ENCODE data around the gene GARIN5B. TPM values are rescaled to one million over a fixed set of nuclear protein-coding genes. Genes with fewer than 3 reads are reported as not detected.

Gene GARIN5B
- total and polyA plus RNA-seq, 4 donors, result 0.09 TPM; not detected in 3

- Histone ChIP-seq H3K27ac (ENCODE audit: low read depth in 1 of 2, low read length in 1 of 2) (peak within 1 kb of the TSS; percentile 93 to 97), H3K36me3 (ENCODE audit: control insufficient read depth in 4 of 4, insufficient read depth in 4 of 4, low read length in 4 of 4) (peaks cover 3 to 35% (median 21%) of the 10 kb centered on the region in 4 donors), H3K9me3 (ENCODE audit: control insufficient read depth in 4 of 4, insufficient read depth in 3 of 4, low read length in 3 of 4) (peaks cover 0 to 2% (median 0%) of the 10 kb centered on the region in 4 donors), H3K4me1 (ENCODE audit: control insufficient read depth in 5 of 5, insufficient read depth in 5 of 5, low read length in 5 of 5) (peaks cover 7 to 41% (median 22%) of the 10 kb centered on the region in 5 donors), H3K9ac (ENCODE audit: insufficient read depth in 1 of 2, low read length in 2 of 2) (peak within 1 kb of the TSS; percentile 76 to 97), H3K27me3 (ENCODE audit: control insufficient read depth in 3 of 3, insufficient read depth in 3 of 3, low read length in 2 of 3) (peaks cover 0 to 2% (median 0%) of the 10 kb centered on the region in 3 donors), H3K4me3 (peak within 1 kb of the TSS; percentile 97)
- DNase-seq (peak; percentile 99 to 100 (median 99)), ATAC-seq (ENCODE audit: insufficient read depth, low FRiP score) (peak; percentile 84)
- WGBS, 2 donors, result 0% methylated on average over 67 to 68 of the region's 68 CpGs
- TF ChIP-seq, protein P1, sequence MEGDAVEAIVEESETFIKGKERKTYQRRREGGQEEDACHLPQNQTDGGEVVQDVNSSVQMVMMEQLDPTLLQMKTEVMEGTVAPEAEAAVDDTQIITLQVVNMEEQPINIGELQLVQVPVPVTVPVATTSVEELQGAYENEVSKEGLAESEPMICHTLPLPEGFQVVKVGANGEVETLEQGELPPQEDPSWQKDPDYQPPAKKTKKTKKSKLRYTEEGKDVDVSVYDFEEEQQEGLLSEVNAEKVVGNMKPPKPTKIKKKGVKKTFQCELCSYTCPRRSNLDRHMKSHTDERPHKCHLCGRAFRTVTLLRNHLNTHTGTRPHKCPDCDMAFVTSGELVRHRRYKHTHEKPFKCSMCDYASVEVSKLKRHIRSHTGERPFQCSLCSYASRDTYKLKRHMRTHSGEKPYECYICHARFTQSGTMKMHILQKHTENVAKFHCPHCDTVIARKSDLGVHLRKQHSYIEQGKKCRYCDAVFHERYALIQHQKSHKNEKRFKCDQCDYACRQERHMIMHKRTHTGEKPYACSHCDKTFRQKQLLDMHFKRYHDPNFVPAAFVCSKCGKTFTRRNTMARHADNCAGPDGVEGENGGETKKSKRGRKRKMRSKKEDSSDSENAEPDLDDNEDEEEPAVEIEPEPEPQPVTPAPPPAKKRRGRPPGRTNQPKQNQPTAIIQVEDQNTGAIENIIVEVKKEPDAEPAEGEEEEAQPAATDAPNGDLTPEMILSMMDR (IDR thresholded peaks at IDR 0.05; ENCODE audit: control extremely low read depth, extremely low read depth), result no peak
Observed at GRCh38 chr19:55385724-55386492, 22.8 kb upstream of the GARIN5B start, which contains the start of gene RPL28. Gene RPL28, plus strand, starts transcription at chr19:55385932. Its CDS starts 426 bp downstream, at chr19:55386358.

- WGBS, 2 donors, result 5 to 6% methylated on average over 34 of the region's 34 CpGs
- Histone ChIP-seq H3K4me1 (ENCODE audit: control insufficient read depth in 5 of 5, insufficient read depth in 5 of 5, low read length in 5 of 5) (peaks cover 7 to 41% (median 22%) of the 10 kb centered on the region in 5 donors), H3K36me3 (ENCODE audit: control insufficient read depth in 4 of 4, insufficient read depth in 4 of 4, low read length in 4 of 4) (peaks cover 3 to 30% (median 19%) of the 10 kb centered on the region in 4 donors), H3K27me3 (ENCODE audit: control insufficient read depth in 3 of 3, insufficient read depth in 3 of 3, low read length in 2 of 3) (peaks cover 0 to 2% (median 0%) of the 10 kb centered on the region in 3 donors), H3K9ac (ENCODE audit: insufficient read depth in 1 of 2, low read length in 2 of 2) (peak overlapping the region; percentile 65 to 97), H3K9me3 (ENCODE audit: control insufficient read depth in 4 of 4, insufficient read depth in 3 of 4, low read length in 3 of 4) (peaks cover 0 to 2% (median 0%) of the 10 kb centered on the region in 4 donors), H3K4me3 (peak overlapping the region; percentile 35), H3K27ac (ENCODE audit: low read depth in 1 of 2, low read length in 1 of 2) (peak overlapping the region; percentile 93 to 97)
- ATAC-seq (ENCODE audit: insufficient read depth, low FRiP score), result peak; percentile 76
- TF ChIP-seq, protein P1 (IDR thresholded peaks at IDR 0.05; ENCODE audit: control extremely low read depth, extremely low read depth), result no peak
- peak; percentile 95 to 99 (median 97) for DNase-seq
Observed at GRCh38 chr19:55384920-55385723, 22.1 kb upstream of the GARIN5B start.

- Histone ChIP-seq H3K27me3 (ENCODE audit: control insufficient read depth in 3 of 3, insufficient read depth in 3 of 3, low read length in 2 of 3) (peaks cover 0 to 2% (median 0%) of the 10 kb centered on the region in 3 donors), H3K4me3 (peak within 1 kb of the TSS; percentile 50), H3K9me3 (ENCODE audit: control insufficient read depth in 4 of 4, insufficient read depth in 3 of 4, low read length in 3 of 4) (peaks cover 0 to 2% (median 0%) of the 10 kb centered on the region in 4 donors), H3K4me1 (ENCODE audit: control insufficient read depth in 5 of 5, insufficient read depth in 5 of 5, low read length in 5 of 5) (peaks cover 7 to 41% (median 22%) of the 10 kb centered on the region in 5 donors), H3K9ac (ENCODE audit: insufficient read depth in 1 of 2, low read length in 2 of 2) (peak within 1 kb of the TSS; percentile 34 to 97), H3K36me3 (ENCODE audit: control insufficient read depth in 4 of 4, insufficient read depth in 4 of 4, low read length in 4 of 4) (peaks cover 3 to 22% (median 13%) of the 10 kb centered on the region in 4 donors), H3K27ac (ENCODE audit: low read depth in 1 of 2, low read length in 1 of 2) (peak within 1 kb of the TSS; percentile 93 to 97)
- 9 to 18% methylated on average over 53 to 72 of the region's 72 CpGs for WGBS, 2 donors
- peak in 1 of 3 donors; percentile 25 for DNase-seq
- ATAC-seq (ENCODE audit: insufficient read depth, low FRiP score), result no peak
- TF ChIP-seq, protein P1 (IDR thresholded peaks at IDR 0.05; ENCODE audit: control extremely low read depth, extremely low read depth), result no peak
Observed at GRCh38 chr19:55384131-55384919, 21.3 kb upstream of the GARIN5B start, which contains the start of gene TMEM238. Gene TMEM238, minus strand, starts transcription at chr19:55384292. Its CDS starts 33 bp downstream, at chr19:55384259.

All from lung (tissue), 12 donors.